Vagina (tissue), 2 donors: Measurements from ENCODE around the gene INCENP. TPM values are rescaled to one million over a fixed set of nuclear protein-coding genes. Genes with fewer than 3 reads are reported as not detected.

Experiments
- DNase-seq, 2 donors: peaks; one replicate each; pipeline ENCODE4 v3.0.0-alpha.2; 2017; ENCODE audit errors: extremely low spot score in 2 of 2
- H3K27ac ChIP-seq: fragments of 200-600 bp; sonication (generic); one replicate; pipeline ENCODE4 v1.5.1; 2019
- H3K27me3 ChIP-seq: fragments of 200-600 bp; sonication (generic); one replicate; pipeline ENCODE4 v1.5.1; 2019
- H3K36me3 ChIP-seq, 2 donors: fragments of 200-600 bp; sonication (generic); one replicate each; pipeline ENCODE4 v1.5.1; 2017 to 2019
- H3K4me1 ChIP-seq: fragments of 200-600 bp; sonication (generic); one replicate; pipeline ENCODE4 v1.5.1; 2019
- H3K4me3 ChIP-seq, 2 donors: fragments of 200-600 bp; sonication (generic); 1 replicate in 1 of 2; 2 replicates in 1 of 2; pipeline ENCODE4 v1.5.1; 2016 to 2019
- H3K9me3 ChIP-seq: fragments of 200-600 bp; sonication (generic); one replicate; pipeline ENCODE4 v1.5.1; 2019
- POLR2A ChIP-seq, 2 donors: fragments of 450-650 bp; IDR thresholded peaks; one replicate each; pipeline ENCODE4 v1.6.1; 2017; ENCODE audit warnings: antibody characterized with exemption in 2 of 2, mild to moderate bottlenecking in 2 of 2, moderate library complexity in 2 of 2
- POLR2AphosphoS5 ChIP-seq, 2 donors: sonication (generic); formaldehyde crosslinking; IDR thresholded peaks; one replicate each; pipeline ENCODE4 v1.9.0; 2017; ENCODE audit warnings: antibody characterized with exemption in 2 of 2, mild to moderate bottlenecking in 2 of 2, low read depth in 1 of 2; ENCODE audit not compliant: insufficient read depth in 1 of 2
- intact Hi-C: fragments of 100-400 bp; cut with DNase I; formaldehyde crosslinking; loops from one replicate; pipeline ENCODE4 v1.15.1; 2023
- total RNA-seq: library from RNA; depleted of rRNA; stranded (reverse); fragments of >200 nt; gene quantifications from one replicate; pipeline ENCODE4 v1.2.3, GENCODE V29; 2016
- TF ChIP-seq, protein P1 (sequence below), 3 experiments: fragments of 450-650 bp in 2 of 3; fragments of 200-600 bp in 1 of 3; sonication (generic) in 1 of 3; IDR thresholded peaks; one replicate each; pipeline ENCODE4 v1.5.1; 2017 to 2019; ENCODE audit warnings: antibody characterized with exemption in 3 of 3, mild to moderate bottlenecking in 2 of 3, moderate library complexity in 2 of 3

INCENP gene
- total RNA-seq, 1 donor from 2014 or later = 39.0 TPM

DNA sequence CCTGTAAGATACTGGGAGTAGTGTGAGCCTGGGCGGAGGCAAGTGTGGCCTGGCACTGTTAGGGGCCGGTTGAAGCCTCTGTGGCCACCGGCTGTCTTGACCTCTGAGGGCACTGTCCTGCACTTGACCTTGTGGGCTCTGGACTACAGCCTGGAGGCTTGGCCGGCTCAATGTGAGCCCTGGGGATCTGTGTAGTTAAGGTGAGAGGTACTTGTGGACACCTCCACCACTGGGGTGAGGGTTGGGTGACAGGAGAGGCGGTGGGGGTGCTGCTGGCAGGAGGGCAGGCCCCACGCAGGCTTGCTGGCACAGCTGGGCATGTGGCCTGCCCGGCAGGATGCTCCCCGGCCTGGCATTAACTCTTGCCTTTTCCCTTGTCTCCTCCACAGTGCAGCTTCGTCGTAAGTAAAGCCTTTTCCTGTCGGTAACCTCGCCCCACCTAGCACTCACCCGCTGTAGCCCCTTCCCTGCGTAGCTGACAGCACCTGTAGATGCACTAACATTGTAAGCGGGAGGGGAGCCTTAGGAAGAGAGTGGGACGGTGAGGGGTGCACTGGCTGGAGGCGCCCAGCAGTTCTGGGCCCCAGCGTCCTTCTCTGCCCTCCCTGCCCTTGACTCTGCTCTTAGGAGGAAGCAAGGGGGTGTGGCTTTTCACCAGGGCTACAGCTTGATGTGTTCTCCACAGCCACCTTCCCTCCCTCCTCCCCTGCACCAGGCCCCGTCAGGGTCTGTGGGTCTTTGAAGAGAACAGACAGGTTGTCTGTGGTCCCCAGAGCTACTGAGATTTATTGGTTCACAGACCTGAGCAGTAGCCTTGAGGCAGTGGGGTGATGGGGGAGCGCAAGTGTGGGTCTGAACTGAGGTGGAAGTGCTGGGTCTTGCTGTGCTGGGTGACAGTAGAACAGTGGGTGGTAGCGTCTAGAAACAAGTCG is 17.6 kb downstream of the INCENP start:
- no peak overlapping the region for H3K4me3 ChIP-seq
- intact Hi-C loops = no loop called here
- H3K27me3 ChIP-seq = no peaks in the 10 kb centered on the region
- H3K36me3 ChIP-seq = peaks cover 0 to 48% of the 10 kb centered on the region in 2 donors
- H3K27ac ChIP-seq = no peak overlapping the region
- peak in 1 of 2 donors; percentile 79 for DNase-seq
- no peaks in the 10 kb centered on the region for H3K4me1 ChIP-seq
- TF ChIP-seq, protein P1, sequence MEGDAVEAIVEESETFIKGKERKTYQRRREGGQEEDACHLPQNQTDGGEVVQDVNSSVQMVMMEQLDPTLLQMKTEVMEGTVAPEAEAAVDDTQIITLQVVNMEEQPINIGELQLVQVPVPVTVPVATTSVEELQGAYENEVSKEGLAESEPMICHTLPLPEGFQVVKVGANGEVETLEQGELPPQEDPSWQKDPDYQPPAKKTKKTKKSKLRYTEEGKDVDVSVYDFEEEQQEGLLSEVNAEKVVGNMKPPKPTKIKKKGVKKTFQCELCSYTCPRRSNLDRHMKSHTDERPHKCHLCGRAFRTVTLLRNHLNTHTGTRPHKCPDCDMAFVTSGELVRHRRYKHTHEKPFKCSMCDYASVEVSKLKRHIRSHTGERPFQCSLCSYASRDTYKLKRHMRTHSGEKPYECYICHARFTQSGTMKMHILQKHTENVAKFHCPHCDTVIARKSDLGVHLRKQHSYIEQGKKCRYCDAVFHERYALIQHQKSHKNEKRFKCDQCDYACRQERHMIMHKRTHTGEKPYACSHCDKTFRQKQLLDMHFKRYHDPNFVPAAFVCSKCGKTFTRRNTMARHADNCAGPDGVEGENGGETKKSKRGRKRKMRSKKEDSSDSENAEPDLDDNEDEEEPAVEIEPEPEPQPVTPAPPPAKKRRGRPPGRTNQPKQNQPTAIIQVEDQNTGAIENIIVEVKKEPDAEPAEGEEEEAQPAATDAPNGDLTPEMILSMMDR (IDR thresholded peaks at IDR 0.05) = no peak
- TF ChIP-seq POLR2A (IDR thresholded peaks at IDR 0.05) (no peak), POLR2AphosphoS5 (IDR thresholded peaks at IDR 0.05; ENCODE audit: insufficient read depth in 1 of 2, low read depth in 1 of 2) (no peak)
- H3K9me3 ChIP-seq = no peaks in the 10 kb centered on the region

DNA sequence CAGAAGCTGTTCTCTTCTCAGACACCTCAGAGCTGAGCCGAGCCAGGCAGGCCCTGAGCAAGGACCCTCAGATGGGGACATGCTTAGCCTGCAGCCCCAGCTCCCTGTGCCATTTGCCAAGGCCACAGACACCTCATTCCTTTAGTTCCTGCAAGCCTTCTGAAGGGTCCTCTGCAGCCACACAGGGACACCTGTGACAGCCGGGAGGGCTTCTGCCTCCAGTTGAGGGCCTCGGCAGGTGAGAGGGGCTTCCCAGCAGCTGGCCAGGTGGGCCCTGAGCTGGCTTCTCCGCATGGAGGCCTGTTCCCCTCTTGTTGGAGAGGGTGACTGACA is 18.2 kb downstream of the INCENP start:
- no peak overlapping the region for H3K27ac ChIP-seq
- intact Hi-C loops = no loop called here
- TF ChIP-seq, protein P1 (IDR thresholded peaks at IDR 0.05) = no peak
- TF ChIP-seq POLR2A (IDR thresholded peaks at IDR 0.05) = no peak
- no peak for TF ChIP-seq POLR2AphosphoS5 (IDR thresholded peaks at IDR 0.05; ENCODE audit: insufficient read depth in 1 of 2, low read depth in 1 of 2)
- no peak overlapping the region for H3K4me3 ChIP-seq
- no peak for DNase-seq
- no peaks in the 10 kb centered on the region for H3K27me3 ChIP-seq
- H3K9me3 ChIP-seq = no peaks in the 10 kb centered on the region
- no peaks in the 10 kb centered on the region for H3K4me1 ChIP-seq
- peaks cover 0 to 54% of the 10 kb centered on the region in 2 donors for H3K36me3 ChIP-seq

DNA sequence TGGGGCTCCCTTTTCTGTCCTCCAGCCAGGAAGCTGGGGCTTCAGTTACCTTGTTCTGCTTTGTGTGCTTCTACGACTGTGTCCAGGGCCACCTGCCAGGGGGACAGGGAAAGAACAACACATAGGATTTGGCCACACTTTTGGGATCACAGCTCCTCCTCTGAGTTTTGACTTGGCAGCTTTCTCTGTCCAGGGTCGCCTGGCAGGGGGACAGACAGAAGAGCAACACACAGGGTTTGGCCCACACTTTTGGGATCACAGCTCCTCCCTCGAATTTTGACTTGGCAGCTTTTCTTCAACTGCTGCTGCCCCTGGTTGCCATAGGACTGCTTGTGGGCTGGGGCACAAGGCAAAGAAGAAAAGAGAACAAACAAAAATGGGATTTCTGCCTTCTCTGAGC is 19.1 kb downstream of the INCENP start:
- Histone ChIP-seq H3K4me3 (no peak overlapping the region), H3K36me3 (peaks cover 0 to 60% of the 10 kb centered on the region in 2 donors), H3K9me3 (no peaks in the 10 kb centered on the region), H3K4me1 (no peaks in the 10 kb centered on the region), H3K27me3 (no peaks in the 10 kb centered on the region), H3K27ac (no peak overlapping the region)
- TF ChIP-seq, protein P1 (IDR thresholded peaks at IDR 0.05) = no peak
- TF ChIP-seq POLR2A (IDR thresholded peaks at IDR 0.05) = no peak
- no peak for TF ChIP-seq POLR2AphosphoS5 (IDR thresholded peaks at IDR 0.05; ENCODE audit: insufficient read depth in 1 of 2, low read depth in 1 of 2)
- no peak for DNase-seq
- intact Hi-C loops = no loop called here

DNA sequence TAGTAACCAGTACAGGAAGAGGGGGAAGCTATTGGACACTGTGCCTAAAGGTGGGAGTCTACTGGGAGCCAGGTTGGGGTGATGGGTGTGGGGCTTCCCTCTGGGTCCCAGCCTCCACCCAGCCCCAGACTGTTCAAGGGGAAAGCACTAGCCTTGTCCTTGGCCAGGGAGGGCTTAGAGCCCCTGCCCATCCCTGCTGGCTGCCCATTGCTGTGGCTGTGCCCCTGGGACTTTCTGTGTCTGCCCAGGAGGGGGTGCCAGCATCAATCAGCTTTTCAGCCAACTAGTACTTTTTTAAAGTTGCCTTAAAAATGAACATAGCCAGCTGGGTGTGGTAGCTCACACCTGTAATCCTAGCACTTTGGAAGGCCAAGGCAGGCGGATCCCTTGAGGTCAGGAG is 19.9 kb downstream of the INCENP start:
- Histone ChIP-seq H3K36me3 (peaks cover 0 to 68% of the 10 kb centered on the region in 2 donors), H3K4me3 (no peak overlapping the region), H3K27me3 (no peaks in the 10 kb centered on the region), H3K9me3 (no peaks in the 10 kb centered on the region), H3K4me1 (no peaks in the 10 kb centered on the region), H3K27ac (no peak overlapping the region)
- DNase-seq = no peak
- intact Hi-C loops = no loop called here
- TF ChIP-seq POLR2AphosphoS5 (IDR thresholded peaks at IDR 0.05; ENCODE audit: insufficient read depth in 1 of 2, low read depth in 1 of 2) = no peak
- TF ChIP-seq POLR2A (IDR thresholded peaks at IDR 0.05) = no peak
- TF ChIP-seq, protein P1 (IDR thresholded peaks at IDR 0.05) = no peak

DNA sequence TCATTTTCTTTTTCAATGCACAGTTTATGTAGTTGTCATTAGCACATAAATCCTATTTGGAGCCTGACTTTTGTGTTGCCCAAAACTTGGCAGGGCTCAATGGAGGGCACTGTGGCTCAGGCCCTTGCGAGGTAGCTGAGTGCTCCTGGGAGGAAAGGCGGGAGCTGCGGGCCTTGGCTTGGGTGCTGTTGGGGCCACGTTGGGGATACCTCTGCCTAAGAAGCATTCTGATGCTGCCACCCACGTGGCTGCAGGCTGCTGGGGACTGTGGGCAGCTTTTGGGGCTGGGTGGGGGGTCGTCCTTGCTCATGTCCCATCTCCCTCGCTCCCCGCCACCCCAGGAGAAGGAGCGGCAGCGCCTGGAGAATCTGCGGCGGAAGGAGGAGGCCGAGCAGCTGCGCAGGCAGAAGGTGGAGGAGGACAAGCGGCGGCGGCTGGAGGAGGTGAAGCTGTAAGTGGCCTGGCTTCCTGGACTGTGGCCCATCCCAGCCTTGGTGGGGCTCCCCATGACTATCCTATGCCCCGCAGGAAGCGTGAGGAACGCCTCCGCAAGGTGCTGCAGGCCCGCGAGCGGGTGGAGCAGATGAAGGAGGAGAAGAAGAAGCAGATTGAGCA is 20.9 kb downstream of the INCENP start:
- intact Hi-C loops = no loop called here
- H3K4me3 ChIP-seq = no peak overlapping the region
- TF ChIP-seq POLR2AphosphoS5 (IDR thresholded peaks at IDR 0.05; ENCODE audit: insufficient read depth in 1 of 2, low read depth in 1 of 2) = no peak
- TF ChIP-seq POLR2A (IDR thresholded peaks at IDR 0.05) = no peak
- TF ChIP-seq, protein P1 (IDR thresholded peaks at IDR 0.05) = no peak
- H3K36me3 ChIP-seq = peaks cover 0 to 67% of the 10 kb centered on the region in 2 donors
- H3K27me3 ChIP-seq = no peaks in the 10 kb centered on the region
- no peak overlapping the region for H3K27ac ChIP-seq
- H3K4me1 ChIP-seq = no peaks in the 10 kb centered on the region
- peak in 1 of 2 donors; percentile 77 for DNase-seq
- H3K9me3 ChIP-seq = no peaks in the 10 kb centered on the region
